GM19452 (cell line): ENCODE data around the gene PRPH.
"Not testable (repeated sequence)": the region's sequence is repeated elsewhere in the genome, so short reads cannot be mapped to it uniquely, and the experiment has no call there.

ENCODE experiments used
- ATAC-seq: cut with Tn5 transposase; IDR thresholded peaks from one replicate; pipeline ENCODE4 v1.9.1; 2021; ENCODE audit not compliant: unreplicated experiment

The PRPH gene

DNA sequence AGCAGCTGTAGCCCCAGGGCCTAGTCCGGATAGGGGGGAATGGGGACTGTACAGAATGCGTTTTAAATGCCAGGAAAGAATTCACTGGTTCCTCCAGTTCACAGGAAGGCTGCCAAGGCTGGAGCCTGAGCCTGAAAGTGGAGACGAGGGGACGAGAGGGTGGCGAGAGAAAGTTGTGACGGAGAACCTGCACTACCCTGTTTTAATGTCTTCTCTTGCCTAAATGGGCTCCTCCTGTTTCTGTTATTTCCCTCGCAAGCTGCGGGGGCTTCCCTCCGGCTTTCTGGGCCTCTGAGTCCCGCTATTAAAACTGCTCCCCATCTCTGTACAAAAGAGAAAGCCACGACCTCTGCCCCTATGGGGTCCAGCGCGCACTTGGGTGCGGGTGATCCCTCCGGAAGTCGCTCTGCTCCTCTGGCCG lies 37.5 kb downstream of the PRPH start:
- ATAC-seq: no peak

- ATAC-seq: no peak
These were observed 38.0 kb downstream of the PRPH start for GRCh38 chr12:49332891-49333371.

- ATAC-seq: not testable (repeated sequence)
These were observed 38.8 kb downstream of the PRPH start for GRCh38 chr12:49333778-49334177.

- ATAC-seq: no peak
These were observed 39.3 kb downstream of the PRPH start for GRCh38 chr12:49334226-49334625.

DNA sequence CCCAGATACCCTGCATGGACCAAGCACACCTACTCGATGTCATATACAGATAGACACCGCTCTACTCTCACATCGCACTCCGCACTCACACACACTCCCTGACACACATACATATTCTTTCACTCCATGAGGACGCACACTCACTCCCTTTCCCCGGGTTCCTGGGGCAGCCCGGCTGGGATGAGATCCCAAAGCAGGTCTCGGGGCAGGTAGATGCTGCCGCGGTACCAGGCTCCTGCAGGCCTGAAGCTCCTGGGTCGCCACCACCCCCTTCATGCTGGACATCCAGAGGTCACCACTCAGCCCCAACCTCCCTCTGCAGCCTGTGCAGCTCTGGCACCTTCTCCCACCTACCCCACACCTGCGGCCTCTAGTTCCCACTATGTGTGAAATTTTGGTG lies 39.7 kb downstream of the PRPH start:
- no peak for ATAC-seq

DNA sequence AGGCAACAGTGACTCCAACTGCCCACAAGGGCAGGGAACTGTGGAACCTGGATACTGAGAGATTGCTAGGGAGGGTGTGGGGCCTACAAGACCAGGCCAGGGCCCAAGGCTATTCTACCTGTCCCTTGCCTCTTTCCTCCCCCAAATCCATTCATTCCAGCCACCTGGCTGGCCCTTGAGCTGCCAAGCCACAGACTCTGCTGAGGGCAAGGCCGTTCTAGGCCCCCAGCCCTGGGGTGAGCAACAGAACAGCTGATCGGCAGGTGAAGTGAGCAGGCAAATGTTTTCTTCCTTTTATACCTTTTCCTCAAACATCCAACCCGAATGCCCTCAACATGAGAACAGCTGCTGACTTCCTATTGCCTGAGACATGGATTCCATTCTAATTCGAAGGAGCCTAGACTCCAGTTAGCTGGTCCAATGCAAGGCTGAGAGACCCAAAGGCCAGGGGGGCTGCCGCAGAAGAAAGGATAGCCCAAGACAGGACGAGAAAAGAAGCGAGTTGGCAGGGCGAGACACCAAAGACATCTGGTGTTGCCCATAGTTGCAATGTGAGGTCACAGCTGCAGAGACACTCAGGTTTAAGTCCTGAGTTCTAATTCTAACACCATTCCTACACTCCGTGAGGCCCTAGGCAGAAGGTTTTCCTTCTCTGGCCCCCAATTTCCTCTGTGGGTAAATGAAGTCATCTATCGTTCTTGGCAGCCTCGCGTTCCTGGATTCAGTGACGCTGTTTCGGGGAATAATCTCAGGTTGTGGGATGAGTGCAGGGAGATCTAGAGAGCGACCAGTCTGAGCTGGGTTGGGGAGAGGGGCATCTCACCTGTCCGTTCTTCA lies 40.4 kb downstream of the PRPH start:
- no peak for ATAC-seq

DNA sequence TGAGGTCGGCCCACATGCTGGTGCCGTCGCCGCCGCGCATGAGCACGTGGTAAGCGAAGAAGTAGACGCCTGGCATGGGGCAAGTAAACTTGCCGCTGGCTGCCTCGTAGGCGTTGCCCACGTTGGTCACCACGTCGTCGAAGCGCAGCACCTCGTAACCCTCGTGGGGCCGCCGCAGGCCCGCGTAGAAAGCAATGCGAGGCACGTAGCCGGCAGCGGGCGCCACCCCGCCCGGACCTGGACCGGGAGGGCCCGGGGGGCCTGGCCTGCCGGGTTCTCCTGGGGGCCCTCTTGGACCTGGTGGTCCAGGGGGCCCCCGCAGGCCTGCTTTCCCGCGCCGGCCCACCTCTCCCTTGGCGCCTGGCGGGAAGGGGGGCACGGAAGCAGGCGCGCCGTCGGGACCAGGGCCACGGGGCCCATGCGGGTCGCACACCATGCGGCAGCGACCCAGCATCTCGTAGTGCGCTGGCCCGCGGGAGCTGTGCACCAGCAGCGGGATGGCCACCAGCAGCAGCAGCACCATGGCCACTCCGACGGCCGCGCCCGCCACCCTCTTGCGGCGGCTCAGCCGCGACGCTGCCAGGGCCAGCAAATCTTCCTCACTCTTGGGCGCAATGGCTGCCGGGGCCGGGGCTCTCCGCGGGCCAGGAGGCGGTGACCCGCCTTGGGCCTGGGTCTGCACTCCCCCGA lies 41.2 kb downstream of the PRPH start:
- ATAC-seq: no peak

DNA sequence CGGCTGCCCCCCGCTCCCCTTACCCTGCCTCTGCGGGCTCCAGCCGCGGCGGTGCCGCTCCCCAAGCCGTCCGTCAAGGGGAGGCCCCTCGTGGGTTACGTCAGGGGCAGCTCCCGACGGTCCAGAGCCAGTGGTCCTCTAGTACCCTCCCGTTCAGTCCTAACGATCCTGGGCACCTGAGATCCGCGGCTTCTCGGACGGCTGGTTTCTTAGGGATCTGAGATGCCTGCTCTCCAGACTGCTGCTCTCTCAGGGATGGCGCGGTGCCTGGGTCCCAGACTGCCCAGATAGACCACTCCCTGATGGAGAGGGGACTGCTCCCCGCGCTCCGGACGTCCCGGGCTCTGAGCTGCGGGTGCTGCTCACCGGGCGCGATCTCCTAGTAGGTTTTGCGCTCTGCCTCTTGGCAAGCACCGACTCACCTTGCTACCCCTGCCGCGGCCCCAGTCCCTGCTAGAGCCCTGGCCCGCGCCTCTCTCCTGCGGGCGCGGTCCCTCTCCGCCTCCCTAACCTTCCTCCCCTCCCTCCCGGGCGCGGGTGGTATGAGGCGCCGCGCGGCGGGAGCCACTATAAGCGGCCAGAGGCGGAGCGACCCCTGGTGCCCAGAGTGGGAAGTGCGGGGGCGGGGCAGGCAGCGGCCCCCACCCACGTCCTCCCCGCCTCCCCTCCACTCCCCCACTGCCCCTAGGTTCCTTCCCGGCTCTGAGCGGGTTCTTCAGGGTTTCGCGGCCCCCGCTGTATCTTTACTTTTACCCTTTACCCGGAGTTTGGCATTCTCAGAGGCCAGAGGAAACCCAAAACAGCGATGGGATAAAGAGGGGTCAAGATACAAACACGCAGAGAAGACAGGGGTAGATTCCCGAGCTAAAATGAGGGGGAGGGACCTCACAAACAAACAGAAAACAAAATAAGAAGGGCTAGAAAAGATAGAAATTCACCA lies 42.0 kb downstream of the PRPH start, which contains the start of gene C1QL4:
Gene C1QL4, minus strand, starts transcription at position 544 of the 940 bp plus-strand sequence. CDS start 711 bp downstream, outside the sequence.
- no peak for ATAC-seq

DNA sequence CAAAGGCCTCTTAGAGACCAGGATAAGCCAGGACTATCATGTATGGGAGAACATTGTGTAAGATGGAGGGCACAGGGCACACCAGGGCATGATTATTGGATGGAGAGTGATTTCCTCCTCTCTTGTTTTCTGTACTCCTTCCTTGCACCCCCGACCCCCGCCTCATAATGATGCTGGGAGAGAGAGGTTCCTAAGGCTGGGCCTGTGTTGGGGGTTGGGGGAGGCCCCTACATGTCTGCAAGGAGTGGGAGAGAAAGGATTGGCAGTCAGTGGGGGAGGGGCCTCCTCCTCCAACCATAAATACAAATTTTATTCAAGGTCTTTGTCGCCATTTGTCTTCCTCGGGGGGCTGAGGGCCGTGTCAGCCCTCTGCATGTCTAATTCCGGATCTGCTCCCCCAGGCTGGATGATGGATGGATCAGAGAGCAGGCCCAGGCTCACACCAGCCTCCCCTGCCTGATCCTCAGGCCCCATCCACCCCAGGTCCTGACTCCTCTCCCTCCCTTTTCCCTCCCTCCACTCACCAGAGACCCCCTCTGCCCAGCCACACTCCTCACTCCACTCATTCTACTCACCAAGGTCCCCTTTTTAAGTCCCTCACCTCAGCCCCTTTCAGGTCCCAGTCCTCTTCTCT lies 44.0 kb downstream of the PRPH start:
- no peak for ATAC-seq

DNA sequence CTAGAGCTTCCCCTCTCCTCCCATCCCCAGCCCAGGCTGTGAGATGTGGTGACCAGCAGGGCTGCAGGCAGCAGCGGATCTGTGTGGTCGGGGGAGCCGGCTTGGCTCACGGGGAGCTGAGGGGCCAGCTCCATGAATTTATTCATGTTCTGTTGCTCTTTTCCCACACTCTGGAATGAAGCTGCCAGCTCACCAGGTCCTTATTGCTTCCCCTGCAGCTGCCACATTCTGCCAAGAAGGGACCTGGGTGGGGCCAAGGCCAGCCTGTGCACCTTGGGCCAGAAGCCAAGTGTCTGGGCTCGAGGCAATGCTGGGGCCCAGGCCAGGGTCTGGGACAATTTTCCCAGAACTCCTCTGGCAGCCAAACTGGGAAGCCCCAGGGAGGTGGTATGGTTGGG lies 44.5 kb downstream of the PRPH start:
- ATAC-seq: no peak

GRCh38 chr12:49340095-49340870 lies 45.3 kb downstream of the PRPH start:
- no peak for ATAC-seq

GRCh38 chr12:49340971-49341776 lies 46.2 kb downstream of the PRPH start:
- no peak for ATAC-seq

DNA sequence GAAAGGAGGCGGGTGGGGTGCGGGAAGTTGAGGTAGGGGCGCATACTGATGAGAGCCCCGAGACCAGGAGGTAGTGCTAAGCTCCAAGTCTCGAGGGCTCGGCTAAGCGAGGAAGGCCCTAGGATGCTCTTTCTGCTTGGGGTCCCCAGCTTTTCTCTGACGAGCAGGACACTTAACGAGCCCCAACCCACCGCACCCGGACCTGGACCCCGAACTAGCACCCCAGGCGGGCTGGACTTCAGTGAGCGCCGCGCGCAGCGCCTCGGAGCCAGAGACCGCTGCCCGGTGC lies 46.8 kb downstream of the PRPH start:
- no peak for ATAC-seq

DNA sequence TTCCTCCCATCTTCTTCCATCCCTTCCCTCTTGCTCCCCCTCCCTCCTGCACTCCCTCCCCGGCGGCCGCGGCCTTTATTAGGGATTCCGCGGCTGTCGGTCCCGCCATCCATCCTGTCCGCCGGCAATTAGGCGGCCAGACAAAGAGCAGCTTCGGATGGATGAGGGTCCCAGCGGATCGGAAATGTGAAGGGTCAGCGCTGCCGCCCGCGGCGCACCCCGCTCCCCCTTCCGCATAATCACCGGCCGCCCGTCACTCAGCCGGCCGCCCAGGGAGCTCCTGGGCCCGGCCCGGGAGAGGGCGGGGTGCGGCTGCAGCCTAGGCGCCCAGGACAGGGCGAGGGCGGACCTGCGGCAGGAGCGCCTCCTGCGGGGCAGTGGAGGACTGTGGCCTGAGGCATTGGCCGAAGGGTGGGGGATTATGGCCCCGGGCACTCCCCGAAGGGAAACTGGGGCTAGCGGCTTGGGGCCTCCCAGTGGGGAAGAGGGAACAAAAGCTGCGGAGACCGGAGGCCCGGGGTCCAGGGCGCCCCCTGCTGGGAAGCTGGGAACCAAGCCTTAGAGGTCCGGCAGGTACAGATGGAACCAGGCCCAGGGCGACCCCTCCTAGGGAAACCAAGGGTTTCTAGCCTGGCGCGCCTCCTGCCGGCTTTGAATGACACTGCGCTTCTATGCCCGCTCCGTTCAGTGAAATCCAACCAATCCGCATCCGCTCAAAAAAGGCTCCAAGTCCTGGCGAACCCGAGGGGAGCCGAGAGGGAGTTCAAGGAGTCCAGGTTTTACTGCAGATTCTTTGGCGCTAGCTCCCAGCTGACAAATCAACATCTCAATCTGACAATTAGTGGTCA lies 47.3 kb downstream of the PRPH start:
- peak; percentile 58 for ATAC-seq

DNA sequence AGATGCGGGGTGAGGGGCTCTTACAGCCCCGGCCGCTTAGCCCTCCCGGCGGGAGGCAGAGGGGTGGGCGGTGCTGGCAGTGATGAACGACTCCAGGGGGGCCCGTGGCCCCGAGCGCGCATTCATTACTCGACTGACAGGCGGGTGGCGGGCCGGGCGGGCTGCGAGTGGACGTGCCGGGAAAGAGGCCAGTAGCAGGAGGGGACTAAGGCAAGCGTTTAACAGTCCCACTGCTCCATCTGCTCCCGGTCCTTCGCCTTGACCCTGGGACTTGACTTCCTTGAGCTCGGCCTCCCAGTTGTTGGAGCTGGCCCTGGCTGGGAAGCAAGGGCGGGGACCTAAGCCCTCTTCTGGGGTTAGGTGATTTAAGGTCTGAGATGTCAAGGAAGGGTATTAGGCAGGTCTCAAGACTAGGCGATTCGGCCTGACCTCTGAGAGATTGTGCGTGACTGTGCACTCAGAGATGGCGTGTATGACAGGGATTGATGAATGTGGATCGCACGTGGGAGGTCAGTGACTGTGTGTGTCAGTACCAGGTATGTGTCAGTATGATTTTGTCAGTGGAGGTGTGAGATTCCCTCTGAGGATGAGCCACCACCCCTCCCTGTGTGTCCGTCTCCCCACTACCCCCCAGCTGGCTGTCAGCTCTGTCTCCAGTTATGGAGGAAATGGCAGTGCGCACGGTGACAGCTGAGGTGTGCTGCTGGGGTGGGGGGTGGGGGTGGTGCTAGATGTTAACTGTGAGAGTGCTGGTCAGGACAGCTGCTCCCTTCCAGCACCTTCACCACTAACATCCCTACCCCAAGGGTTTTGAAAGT lies 48.2 kb downstream of the PRPH start:
- ATAC-seq: no peak

DNA sequence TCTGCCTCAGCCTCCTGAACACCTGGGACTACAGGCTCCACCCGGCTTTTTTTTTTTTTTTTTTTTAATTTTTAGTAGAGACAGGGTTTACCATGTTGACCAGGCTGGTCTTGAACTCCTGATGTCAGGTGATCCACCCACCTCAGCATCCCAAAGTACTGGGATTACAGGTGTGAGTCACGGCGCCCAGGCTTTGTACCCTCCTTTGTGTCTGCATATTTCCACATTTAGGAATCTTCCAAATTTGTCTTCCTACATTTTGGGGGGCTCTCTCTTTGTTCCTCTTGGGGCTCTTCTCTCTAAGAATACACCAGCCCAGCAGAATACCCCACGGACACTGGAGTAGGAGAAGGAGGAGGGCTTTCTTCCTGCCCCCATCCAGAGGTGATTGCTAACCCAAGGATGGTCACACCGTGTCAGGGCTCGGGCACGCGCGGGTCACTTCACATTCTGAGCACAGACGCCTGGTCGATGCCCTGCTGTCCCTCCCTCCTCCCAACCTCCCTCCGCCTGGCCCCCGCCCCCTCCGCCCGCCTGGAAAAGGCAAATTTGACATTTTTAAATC lies 49.6 kb downstream of the PRPH start:
- no peak for ATAC-seq
